Sigmoid colon (tissue), 4 donors: Measurements from ENCODE around the gene EXOSC9.

ENCODE experiments used
- POLR2A ChIP-seq, 2 donors: fragments of 450-650 bp; IDR thresholded peaks; one replicate each; pipeline ENCODE4 v1.6.1; 2016; ENCODE audit warnings: antibody characterized with exemption in 2 of 2, mild to moderate bottlenecking in 2 of 2, moderate library complexity in 2 of 2
- POLR2AphosphoS5 ChIP-seq, 4 donors: sonication (generic); formaldehyde crosslinking; IDR thresholded peaks; one replicate each; pipeline ENCODE4 v1.6.1; 2017; ENCODE audit warnings: antibody characterized with exemption in 4 of 4
- TF ChIP-seq, protein P1 (sequence below), 4 experiments: fragments of 450-650 bp in 3 of 4; fragments of 200-600 bp in 1 of 4; IDR thresholded peaks; one replicate each; pipeline ENCODE4 v1.5.1; 2016 to 2019; ENCODE audit warnings: antibody characterized with exemption in 4 of 4, mild to moderate bottlenecking in 3 of 4, moderate library complexity in 2 of 4

GRCh38 chr4:121806411-121806810, 5.3 kb downstream of the EXOSC9 start:
- TF ChIP-seq, protein P1, sequence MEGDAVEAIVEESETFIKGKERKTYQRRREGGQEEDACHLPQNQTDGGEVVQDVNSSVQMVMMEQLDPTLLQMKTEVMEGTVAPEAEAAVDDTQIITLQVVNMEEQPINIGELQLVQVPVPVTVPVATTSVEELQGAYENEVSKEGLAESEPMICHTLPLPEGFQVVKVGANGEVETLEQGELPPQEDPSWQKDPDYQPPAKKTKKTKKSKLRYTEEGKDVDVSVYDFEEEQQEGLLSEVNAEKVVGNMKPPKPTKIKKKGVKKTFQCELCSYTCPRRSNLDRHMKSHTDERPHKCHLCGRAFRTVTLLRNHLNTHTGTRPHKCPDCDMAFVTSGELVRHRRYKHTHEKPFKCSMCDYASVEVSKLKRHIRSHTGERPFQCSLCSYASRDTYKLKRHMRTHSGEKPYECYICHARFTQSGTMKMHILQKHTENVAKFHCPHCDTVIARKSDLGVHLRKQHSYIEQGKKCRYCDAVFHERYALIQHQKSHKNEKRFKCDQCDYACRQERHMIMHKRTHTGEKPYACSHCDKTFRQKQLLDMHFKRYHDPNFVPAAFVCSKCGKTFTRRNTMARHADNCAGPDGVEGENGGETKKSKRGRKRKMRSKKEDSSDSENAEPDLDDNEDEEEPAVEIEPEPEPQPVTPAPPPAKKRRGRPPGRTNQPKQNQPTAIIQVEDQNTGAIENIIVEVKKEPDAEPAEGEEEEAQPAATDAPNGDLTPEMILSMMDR (IDR thresholded peaks at IDR 0.05): no peak
- no peak for TF ChIP-seq POLR2A (IDR thresholded peaks at IDR 0.05)
- TF ChIP-seq POLR2AphosphoS5 (IDR thresholded peaks at IDR 0.05): no peak
